GM12872 (cell line): ENCODE data around the gene PIP4K2A.

Source experiments
- CTCF ChIP-seq: IDR thresholded peaks from 3 replicates; pipeline ENCODE4 v1.5.1; 2011; ENCODE audit warnings: low read depth, mild to moderate bottlenecking, low read length, moderate library complexity; ENCODE audit not compliant: insufficient read depth

The PIP4K2A gene

GRCh38 chr10:22501863-22502262 is 212.5 kb downstream of the PIP4K2A start:
- no peak for TF ChIP-seq CTCF

GRCh38 chr10:22501413-22501812 is 213.0 kb downstream of the PIP4K2A start:
- no peak for TF ChIP-seq CTCF

- no peak for TF ChIP-seq CTCF
Observed at GRCh38 chr10:22500656-22501340, 213.6 kb downstream of the PIP4K2A start.

GRCh38 chr10:22495396-22495795 is 219.0 kb downstream of the PIP4K2A start:
- TF ChIP-seq CTCF, result no peak

GRCh38 chr10:22494007-22494406 is 220.4 kb downstream of the PIP4K2A start:
- TF ChIP-seq CTCF, result no peak

GRCh38 chr10:22491931-22492615 is 222.3 kb downstream of the PIP4K2A start:
- no peak for TF ChIP-seq CTCF

- no peak for TF ChIP-seq CTCF
Observed at GRCh38 chr10:22491480-22491879, 222.9 kb downstream of the PIP4K2A start.
